HCT116 (cell line): ENCODE measurements around the gene NLE1. TPM values are rescaled to one million over a fixed set of nuclear protein-coding genes. Genes with fewer than 3 reads are reported as not detected.
A peak's percentile ranks its signal among the peaks of the same experiment; 100 is the strongest.

Experiments used
- ATAC-seq: fragments of 200-7000 bp; cut with Tn5 transposase; 2 replicates; pipeline ENCODE4 v1.9.1; 2020; ENCODE audit warnings: mild to moderate bottlenecking, moderate library complexity
- BruUV-seq: library from RNA; stranded (reverse); fragments of 400-500 nt; replicated peaks from 2 replicates; lab custom pipeline; 2021; lab: Mats Ljungman, UMichigan
- CTCF ChIA-PET: fragments of 300-600 bp; sonication (Branson Sonifier 250); formaldehyde crosslinking; loops from one replicate; lab custom pipeline; 2021; ENCODE audit warnings: antibody characterized with exemption; lab: Charles Lee
- POLR2A ChIA-PET: fragments of 300-600, 350-600 bp; sonication (Branson Sonifier 250); formaldehyde crosslinking; loops from one replicate; lab custom pipeline; 2021; ENCODE audit warnings: antibody characterized with exemption; lab: Charles Lee
- RAD21 ChIA-PET, 2 experiments: fragments of 300-600 bp; sonication (Branson Sonifier 250); formaldehyde crosslinking; loops; one replicate each; lab custom pipeline; 2023; ENCODE audit warnings: low total read pairs in 2 of 2; ENCODE audit not compliant: uncharacterized antibody in 2 of 2, unreplicated experiment in 2 of 2, low non-redundant PET in 1 of 2; lab: Charles Lee
- DNase-seq: peaks from one replicate; pipeline ENCODE4 v3.0.0-alpha.2; 2010; ENCODE audit warnings: low read depth, low spot score
- H2AFZ ChIP-seq: fragments of 200-600 bp; shearing (Covaris generic), sonication (generic); 2 replicates; pipeline ENCODE4 v1.6.1; 2017; ENCODE audit warnings: low read depth, mixed run types, mixed read lengths, antibody characterized with exemption, low read length; ENCODE audit not compliant: poor library complexity, severe bottlenecking
- H3K27ac ChIP-seq: 2 replicates; pipeline ENCODE4 v1.5.1; 2012; ENCODE audit warnings: low read depth, low read length
- H3K27me3 ChIP-seq: fragments of 200-600 bp; sonication (generic); 2 replicates; pipeline ENCODE4 v1.6.1; 2016; ENCODE audit warnings: mixed run types, low read length, mixed read lengths; ENCODE audit not compliant: insufficient read depth
- H3K36me3 ChIP-seq, 2 experiments: fragments of 200-500 bp in 1 of 2; fragments of 200-600 bp in 1 of 2; sonication (Bioruptor generic) in 1 of 2; sonication (generic) in 1 of 2; 2 replicates each; pipeline versions ENCODE4 v1.5.1 to v1.6.1; 2014 to 2016; ENCODE audit warnings: low read length in 2 of 2, inconsistent platforms in 1 of 2, mixed read lengths in 1 of 2, mixed run types in 1 of 2; ENCODE audit not compliant: insufficient read depth in 2 of 2, control insufficient read depth in 1 of 2
- H3K4me1 ChIP-seq, 2 experiments: fragments of 200-600 bp in 1 of 2; sonication (generic) in 1 of 2; 2 replicates each; pipeline versions ENCODE4 v1.5.1 to v1.6.1; 2012 to 2017; ENCODE audit warnings: low read length in 2 of 2, inconsistent platforms in 1 of 2, mild to moderate bottlenecking in 1 of 2, mixed read lengths in 1 of 2, mixed run types in 1 of 2, moderate library complexity in 1 of 2; ENCODE audit not compliant: insufficient read depth in 2 of 2, control insufficient read depth in 1 of 2
- H3K4me2 ChIP-seq: fragments of 200-600 bp; sonication (generic); 2 replicates; pipeline ENCODE4 v1.6.1; 2017; ENCODE audit warnings: mixed run types, low read length, mixed read lengths
- H3K4me3 ChIP-seq, 2 experiments: fragments of 200-600 bp in 1 of 2; sonication (generic) in 1 of 2; replicated peaks in 1 of 2; 2 replicates each; pipeline ENCODE4 v1.5.1; 2011 to 2016; ENCODE audit warnings: low read length in 2 of 2, control low read depth in 1 of 2, low read depth in 1 of 2, mild to moderate bottlenecking in 1 of 2, mixed read lengths in 1 of 2, mixed run types in 1 of 2
- H3K79me2 ChIP-seq: fragments of 200-600 bp; sonication (generic); 2 replicates; pipeline ENCODE4 v1.6.1; 2017; ENCODE audit warnings: mild to moderate bottlenecking, mixed run types, low read length, moderate library complexity, mixed read lengths; ENCODE audit not compliant: insufficient read depth
- H3K9ac ChIP-seq: fragments of 200-600 bp; sonication (generic); 2 replicates; pipeline ENCODE4 v1.6.1; 2016; ENCODE audit warnings: low read length, mixed read lengths
- H3K9me2 ChIP-seq: fragments of 200-600 bp; sonication (generic), shearing (Covaris generic); 2 replicates; pipeline ENCODE4 v1.6.1; 2017; ENCODE audit warnings: mixed run types, mild to moderate bottlenecking, moderate library complexity; ENCODE audit not compliant: insufficient read depth
- H3K9me3 ChIP-seq, 2 experiments: fragments of 200-500 bp in 1 of 2; fragments of 200-600 bp in 1 of 2; sonication (Bioruptor generic) in 1 of 2; sonication (generic) in 1 of 2; 2 replicates each; pipeline ENCODE4 v1.6.1; 2014 to 2017; ENCODE audit warnings: low read length in 2 of 2, mixed read lengths in 2 of 2, inconsistent platforms in 1 of 2, low read depth in 1 of 2, mild to moderate bottlenecking in 1 of 2, mixed run types in 1 of 2, moderate library complexity in 1 of 2; ENCODE audit not compliant: control insufficient read depth in 1 of 2, insufficient read depth in 1 of 2
- H4K20me1 ChIP-seq: fragments of 200-600 bp; sonication (generic), shearing (Covaris generic); 2 replicates; pipeline ENCODE4 v1.6.1; 2017; ENCODE audit warnings: mixed run types, mild to moderate bottlenecking, moderate library complexity; ENCODE audit not compliant: insufficient read depth
- CBX3 ChIP-seq: IDR thresholded peaks from 2 replicates; pipeline ENCODE4 v1.6.1; 2012; ENCODE audit warnings: low read depth
- CEBPB ChIP-seq: IDR thresholded peaks from 2 replicates; pipeline ENCODE4 v1.6.1; 2012; ENCODE audit warnings: low read depth
- EGR1 ChIP-seq: IDR thresholded peaks from 2 replicates; pipeline ENCODE4 v1.6.1; 2012; ENCODE audit warnings: low read depth
- ELF1 ChIP-seq: IDR thresholded peaks from 2 replicates; pipeline ENCODE4 v1.6.1; 2012; ENCODE audit warnings: low read depth, borderline replicate concordance
- EZH2 ChIP-seq: fragments of 200-600 bp; sonication (generic); IDR thresholded peaks from 2 replicates; pipeline ENCODE4 v1.6.1; 2017; ENCODE audit warnings: antibody characterized with exemption, mixed run types
- EZH2phosphoT487 ChIP-seq: fragments of 200-600 bp; IDR thresholded peaks from 2 replicates; pipeline ENCODE4 v1.6.1; 2018; ENCODE audit warnings: antibody characterized with exemption, borderline replicate concordance
- FOSL1 ChIP-seq: IDR thresholded peaks from 2 replicates; pipeline ENCODE4 v1.6.1; 2012; ENCODE audit warnings: low read depth
- JUND ChIP-seq: IDR thresholded peaks from 2 replicates; pipeline ENCODE4 v1.6.1; 2012
- POLR2A ChIP-seq: IDR thresholded peaks from 2 replicates; pipeline ENCODE4 v1.7.0; 2011; ENCODE audit warnings: borderline replicate concordance; ENCODE audit not compliant: insufficient read depth, insufficient read length; ENCODE audit errors: extremely low read depth
- POLR2AphosphoS5 ChIP-seq: IDR thresholded peaks from 2 replicates; pipeline ENCODE4 v1.6.1; 2011; ENCODE audit warnings: mild to moderate bottlenecking, low read depth, low read length, moderate library complexity
- RAD21 ChIP-seq: IDR thresholded peaks from 2 replicates; pipeline ENCODE4 v1.6.1; 2012; ENCODE audit warnings: low read depth, mild to moderate bottlenecking
- SIN3A ChIP-seq: IDR thresholded peaks from 2 replicates; pipeline ENCODE4 v1.6.1; 2012; ENCODE audit warnings: low read depth
- SP1 ChIP-seq: IDR thresholded peaks from 2 replicates; pipeline ENCODE4 v1.6.1; 2012; ENCODE audit warnings: low read depth
- SRF ChIP-seq: IDR thresholded peaks from 2 replicates; pipeline ENCODE4 v1.6.1; 2012; ENCODE audit warnings: low read depth
- TCF7L2 ChIP-seq: IDR thresholded peaks from 2 replicates; pipeline ENCODE4 v1.7.0; 2011; ENCODE audit warnings: borderline replicate concordance, inconsistent platforms; ENCODE audit not compliant: insufficient read depth, insufficient read length; ENCODE audit errors: extremely low read depth
- ZNF274 ChIP-seq: fragments of 200-500 bp; sonication (Bioruptor generic); IDR thresholded peaks from 2 replicates; pipeline ENCODE4 v1.6.1; 2014; ENCODE audit warnings: mild to moderate bottlenecking, low read depth, low read length, inconsistent platforms
- intact Hi-C: fragments of 100-400 bp; cut with micrococcal nuclease; formaldehyde crosslinking; loops from 2 replicates; pipeline ENCODE4 v1.10.0; 2022
- total RNA-seq: library from RNA; stranded (reverse); gene quantifications from one replicate; pipeline ENCODE4 v1.2.1, GENCODE V29; 2021; ENCODE audit not compliant: unreplicated experiment
- TF ChIP-seq, protein P1 (sequence below): IDR thresholded peaks from 2 replicates; pipeline ENCODE4 v1.6.1; 2011; ENCODE audit warnings: mild to moderate bottlenecking, low read length, moderate library complexity; ENCODE audit not compliant: insufficient replicate concordance; ENCODE audit errors: extremely low read depth
- TF ChIP-seq, protein P2 (sequence below): IDR thresholded peaks from 2 replicates; pipeline ENCODE4 v1.6.1; 2012; ENCODE audit warnings: low read depth
- TF ChIP-seq, protein P3 (sequence below): IDR thresholded peaks from 2 replicates; pipeline ENCODE4 v1.6.1; 2012

The NLE1 gene
- total RNA-seq, 1 experiment from 2014 or later, result 55.5 TPM

GRCh38 chr17:35086164-35086563 lies 55.9 kb downstream of the NLE1 start (continued):
- TF ChIP-seq, protein P1, sequence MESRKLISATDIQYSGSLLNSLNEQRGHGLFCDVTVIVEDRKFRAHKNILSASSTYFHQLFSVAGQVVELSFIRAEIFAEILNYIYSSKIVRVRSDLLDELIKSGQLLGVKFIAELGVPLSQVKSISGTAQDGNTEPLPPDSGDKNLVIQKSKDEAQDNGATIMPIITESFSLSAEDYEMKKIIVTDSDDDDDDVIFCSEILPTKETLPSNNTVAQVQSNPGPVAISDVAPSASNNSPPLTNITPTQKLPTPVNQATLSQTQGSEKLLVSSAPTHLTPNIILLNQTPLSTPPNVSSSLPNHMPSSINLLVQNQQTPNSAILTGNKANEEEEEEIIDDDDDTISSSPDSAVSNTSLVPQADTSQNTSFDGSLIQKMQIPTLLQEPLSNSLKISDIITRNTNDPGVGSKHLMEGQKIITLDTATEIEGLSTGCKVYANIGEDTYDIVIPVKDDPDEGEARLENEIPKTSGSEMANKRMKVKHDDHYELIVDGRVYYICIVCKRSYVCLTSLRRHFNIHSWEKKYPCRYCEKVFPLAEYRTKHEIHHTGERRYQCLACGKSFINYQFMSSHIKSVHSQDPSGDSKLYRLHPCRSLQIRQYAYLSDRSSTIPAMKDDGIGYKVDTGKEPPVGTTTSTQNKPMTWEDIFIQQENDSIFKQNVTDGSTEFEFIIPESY, result no peak
- no peak for TF ChIP-seq ELF1
- TF ChIP-seq POLR2A, result no peak

DNA sequence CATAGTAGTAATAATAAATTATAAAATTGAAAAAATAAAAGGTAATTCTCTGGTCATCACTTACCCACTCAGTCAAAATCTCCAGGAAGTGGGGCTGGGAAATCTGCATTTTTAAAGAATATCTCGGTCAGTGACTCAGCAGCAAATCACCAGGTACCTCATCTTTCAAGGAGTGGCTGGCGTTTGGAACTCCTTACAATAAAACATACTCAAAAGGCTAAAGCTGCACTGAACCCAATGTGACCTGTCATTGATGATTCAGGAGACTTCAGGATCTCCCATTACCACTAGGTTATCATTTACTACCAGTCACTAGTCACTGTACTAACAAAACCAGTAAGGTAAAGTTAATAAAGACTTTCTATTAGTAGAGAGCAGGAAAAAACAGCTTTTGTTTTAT lies 57.1 kb downstream of the NLE1 start:
- BruUV-seq, result no TSS peak
- TF ChIP-seq SIN3A, result no peak; the same call in 1 of the 2 replicates
- peak; percentile 69; the same call in 1 of the 2 replicates for TF ChIP-seq SRF
- TF ChIP-seq, protein P2, sequence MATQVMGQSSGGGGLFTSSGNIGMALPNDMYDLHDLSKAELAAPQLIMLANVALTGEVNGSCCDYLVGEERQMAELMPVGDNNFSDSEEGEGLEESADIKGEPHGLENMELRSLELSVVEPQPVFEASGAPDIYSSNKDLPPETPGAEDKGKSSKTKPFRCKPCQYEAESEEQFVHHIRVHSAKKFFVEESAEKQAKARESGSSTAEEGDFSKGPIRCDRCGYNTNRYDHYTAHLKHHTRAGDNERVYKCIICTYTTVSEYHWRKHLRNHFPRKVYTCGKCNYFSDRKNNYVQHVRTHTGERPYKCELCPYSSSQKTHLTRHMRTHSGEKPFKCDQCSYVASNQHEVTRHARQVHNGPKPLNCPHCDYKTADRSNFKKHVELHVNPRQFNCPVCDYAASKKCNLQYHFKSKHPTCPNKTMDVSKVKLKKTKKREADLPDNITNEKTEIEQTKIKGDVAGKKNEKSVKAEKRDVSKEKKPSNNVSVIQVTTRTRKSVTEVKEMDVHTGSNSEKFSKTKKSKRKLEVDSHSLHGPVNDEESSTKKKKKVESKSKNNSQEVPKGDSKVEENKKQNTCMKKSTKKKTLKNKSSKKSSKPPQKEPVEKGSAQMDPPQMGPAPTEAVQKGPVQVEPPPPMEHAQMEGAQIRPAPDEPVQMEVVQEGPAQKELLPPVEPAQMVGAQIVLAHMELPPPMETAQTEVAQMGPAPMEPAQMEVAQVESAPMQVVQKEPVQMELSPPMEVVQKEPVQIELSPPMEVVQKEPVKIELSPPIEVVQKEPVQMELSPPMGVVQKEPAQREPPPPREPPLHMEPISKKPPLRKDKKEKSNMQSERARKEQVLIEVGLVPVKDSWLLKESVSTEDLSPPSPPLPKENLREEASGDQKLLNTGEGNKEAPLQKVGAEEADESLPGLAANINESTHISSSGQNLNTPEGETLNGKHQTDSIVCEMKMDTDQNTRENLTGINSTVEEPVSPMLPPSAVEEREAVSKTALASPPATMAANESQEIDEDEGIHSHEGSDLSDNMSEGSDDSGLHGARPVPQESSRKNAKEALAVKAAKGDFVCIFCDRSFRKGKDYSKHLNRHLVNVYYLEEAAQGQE, result no peak
- no peak; the same call in 1 of the 2 replicates for TF ChIP-seq ELF1
- TF ChIP-seq RAD21, result no peak
- peak; percentile 85 for TF ChIP-seq JUND
- TF ChIP-seq FOSL1, result peak; percentile 93
- TF ChIP-seq EGR1, result no peak
- peak; percentile 77 for TF ChIP-seq SP1
- TF ChIP-seq EZH2phosphoT487, result no peak
- TF ChIP-seq, protein P3, sequence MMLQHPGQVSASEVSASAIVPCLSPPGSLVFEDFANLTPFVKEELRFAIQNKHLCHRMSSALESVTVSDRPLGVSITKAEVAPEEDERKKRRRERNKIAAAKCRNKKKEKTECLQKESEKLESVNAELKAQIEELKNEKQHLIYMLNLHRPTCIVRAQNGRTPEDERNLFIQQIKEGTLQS, result no peak
- TF ChIP-seq TCF7L2, result no peak
- TF ChIP-seq CEBPB, result peak; percentile 59; the same call in 1 of the 2 replicates
- TF ChIP-seq EZH2, result no peak
- TF ChIP-seq, protein P1, result no peak
- peak; percentile 37; the same call in 1 of the 2 replicates for TF ChIP-seq CBX3
- TF ChIP-seq ZNF274, result no peak
- TF ChIP-seq POLR2AphosphoS5, result peak; percentile 42; the same call in 1 of the 2 replicates

More for the DNA sequence above, 57.1 kb downstream of the NLE1 start:
- Histone ChIP-seq H3K9me2 (no peaks in the 10 kb centered on the region), H3K9ac (peak overlapping the region; percentile 85), H3K4me2 (peak overlapping the region; percentile 89), H3K36me3 (no peaks in the 10 kb centered on the region), H3K27ac (peak overlapping the region; percentile 89), H3K4me1 (peaks cover 70 to 89% of the 10 kb centered on the region in 2 experiments), H3K4me3 (peak overlapping the region in 1 of 2 experiments; percentile 23; a peak in 2 of 4 replicates), H3K9me3 (no peaks in the 10 kb centered on the region), H3K27me3 (no peaks in the 10 kb centered on the region), H2AFZ (no peak overlapping the region), H4K20me1 (no peaks in the 10 kb centered on the region), H3K79me2 (peaks cover 70% of the 10 kb centered on the region)
- RAD21 ChIA-PET, result no interaction called here
- DNase-seq (peak; percentile 81), ATAC-seq (peak; percentile 29)
- CTCF ChIA-PET, result interaction anchor here (1.5 kb wide), 1 partner anchor 10 kb away, joined by 4 read pairs; no protein-coding TSS in a partner anchor
- intact Hi-C loops, result no loop called here
- POLR2A ChIA-PET, result interaction anchor here (0.8 kb wide), 1 partner anchor 21 kb away, joined by 4 read pairs; the partner anchor contains the start of gene RFFL
